SK-N-SH treated with all-trans-retinoic acid at 6 μM for 48 hours (cell line): ENCODE measurements around the gene ABCB8.

Source experiments
- ATAC-seq: fragments of 200-7000 bp; cut with Tn5 transposase; 3 replicates; pipeline ENCODE4 v1.9.1; 2020; ENCODE audit warnings: mild to moderate bottlenecking, moderate library complexity
- ARNTL ChIP-seq: fragments of 450-650 bp; formaldehyde crosslinking; IDR thresholded peaks from 2 replicates; pipeline ENCODE4 v1.5.0; 2020; ENCODE audit warnings: low read depth, mild to moderate bottlenecking, moderate library complexity, borderline replicate concordance
- BACH2 ChIP-seq: fragments of 250-450 bp; sonication (Bioruptor Pico); IDR thresholded peaks from 2 replicates; pipeline ENCODE4 v1.9.0; 2021; ENCODE audit warnings: mild to moderate bottlenecking, borderline replicate concordance
- CREB5 ChIP-seq: fragments of 250-450 bp; sonication (Bioruptor Pico); IDR thresholded peaks from 2 replicates; pipeline ENCODE4 v1.5.1; 2020; ENCODE audit warnings: low read depth, mild to moderate bottlenecking, moderate library complexity
- CSDC2 ChIP-seq: fragments of 250-450 bp; sonication (Bioruptor Pico); IDR thresholded peaks from 2 replicates; pipeline ENCODE4 v1.5.0; 2020; ENCODE audit warnings: mild to moderate bottlenecking, moderate library complexity
- GLIS3 ChIP-seq: fragments of 250-450 bp; sonication (Bioruptor Pico); IDR thresholded peaks from 2 replicates; pipeline ENCODE4 v1.5.0; 2020; ENCODE audit warnings: mild to moderate bottlenecking, moderate library complexity
- OSR1 ChIP-seq: fragments of 250-450 bp; sonication (Bioruptor Pico); IDR thresholded peaks from 2 replicates; pipeline ENCODE4 v1.8.0; 2022; ENCODE audit warnings: moderate library complexity, mild to moderate bottlenecking, inconsistent platforms
- PPARA ChIP-seq: fragments of 250-450 bp; sonication (Bioruptor Pico); IDR thresholded peaks from 2 replicates; pipeline ENCODE4 v1.5.0; 2020; ENCODE audit warnings: mild to moderate bottlenecking, borderline replicate concordance
- RARB ChIP-seq: fragments of 250-450 bp; sonication (Bioruptor Pico); IDR thresholded peaks from 2 replicates; pipeline ENCODE4 v1.8.0; 2021; ENCODE audit warnings: mild to moderate bottlenecking, moderate library complexity
- SNAI2 ChIP-seq: fragments of 250-450 bp; sonication (Bioruptor Pico); IDR thresholded peaks from 2 replicates; pipeline ENCODE4 v1.5.0; 2020; ENCODE audit warnings: mild to moderate bottlenecking, moderate library complexity
- TCF4 ChIP-seq: fragments of 250-450 bp; sonication (Bioruptor Pico); IDR thresholded peaks from 2 replicates; pipeline ENCODE4 v1.8.0; 2021; ENCODE audit warnings: mild to moderate bottlenecking, moderate library complexity, borderline replicate concordance
- ZC3H10 ChIP-seq: fragments of 250-450 bp; sonication (Bioruptor Pico); IDR thresholded peaks from 2 replicates; pipeline ENCODE4 v1.5.1; 2021; ENCODE audit warnings: mild to moderate bottlenecking, moderate library complexity
- ZFP3 ChIP-seq: fragments of 250-450 bp; sonication (Bioruptor Pico); IDR thresholded peaks from 2 replicates; pipeline ENCODE4 v1.5.0; 2020; ENCODE audit warnings: mild to moderate bottlenecking, moderate library complexity
- ZFP30 ChIP-seq: fragments of 450-650 bp; formaldehyde crosslinking; IDR thresholded peaks from 2 replicates; pipeline ENCODE4 v1.5.0; 2022; ENCODE audit warnings: mild to moderate bottlenecking, moderate library complexity
- ZNF565 ChIP-seq: fragments of 450-650 bp; formaldehyde crosslinking; conservative IDR thresholded peaks from 2 replicates; pipeline ENCODE4 v1.5.0; 2020; ENCODE audit warnings: low read depth, mild to moderate bottlenecking, moderate library complexity
- ZNF70 ChIP-seq: fragments of 450-650 bp; formaldehyde crosslinking; IDR thresholded peaks from 2 replicates; pipeline ENCODE4 v1.5.0; 2020; ENCODE audit warnings: mild to moderate bottlenecking, moderate library complexity
- ZNF8 ChIP-seq: fragments of 450-650 bp; formaldehyde crosslinking; IDR thresholded peaks from 2 replicates; pipeline ENCODE4 v1.5.0; 2020; ENCODE audit warnings: mild to moderate bottlenecking, moderate library complexity
- TF ChIP-seq, protein P1 (sequence below): fragments of 250-450 bp; sonication (Bioruptor Pico); IDR thresholded peaks from 2 replicates; pipeline ENCODE4 v1.5.1; 2021; ENCODE audit warnings: mild to moderate bottlenecking, moderate library complexity
- TF ChIP-seq, protein P2 (sequence below): fragments of 250-450 bp; sonication (Bioruptor Pico); IDR thresholded peaks from 2 replicates; pipeline ENCODE4 v1.8.0; 2020; ENCODE audit warnings: mild to moderate bottlenecking, moderate library complexity, borderline replicate concordance

ABCB8 gene

DNA sequence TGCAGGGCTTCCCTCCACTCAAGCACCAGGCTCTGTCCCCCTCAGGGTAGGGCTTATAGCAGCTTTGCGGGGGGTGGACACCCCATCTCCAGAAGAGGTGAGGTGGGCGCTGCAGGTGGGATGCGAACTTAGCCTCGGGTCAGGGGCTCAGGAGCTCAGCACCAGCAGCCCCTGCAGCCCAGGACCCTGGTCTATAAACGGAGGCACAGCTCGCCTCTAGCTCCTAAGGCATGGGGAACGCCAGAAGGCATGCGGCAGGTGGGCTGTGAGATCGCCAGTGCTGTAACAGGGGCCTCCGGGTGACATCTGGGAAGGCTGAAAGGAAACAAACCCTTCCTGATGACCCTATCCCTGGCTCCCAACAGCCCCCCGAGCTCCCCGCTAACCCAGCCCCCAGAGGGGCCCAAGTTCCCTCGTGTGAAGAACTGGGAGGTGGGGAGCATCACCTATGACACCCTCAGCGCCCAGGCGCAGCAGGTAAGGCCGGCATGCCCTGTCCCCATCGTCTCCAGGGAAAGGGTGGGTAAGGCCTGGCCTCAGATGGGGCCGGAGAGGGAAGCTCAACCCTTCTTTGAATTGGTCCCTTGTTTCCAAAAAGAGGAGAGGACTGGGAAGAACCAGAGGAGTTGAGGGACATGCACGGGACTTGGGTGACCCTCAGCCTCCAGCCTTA lies 33.3 kb upstream of the ABCB8 start:
- TF ChIP-seq CSDC2 (CRISPR knock-in tag) (no peak), ZNF70 (CRISPR knock-in tag) (no peak), ZC3H10 (no peak), RARB (CRISPR knock-in tag) (no peak), TCF4 (CRISPR knock-in tag) (no peak), BACH2 (no peak), OSR1 (CRISPR knock-in tag) (no peak), ZNF565 (CRISPR knock-in tag) (no peak), CREB5 (CRISPR knock-in tag) (no peak), PPARA (CRISPR knock-in tag) (no peak)
- TF ChIP-seq, protein P1, sequence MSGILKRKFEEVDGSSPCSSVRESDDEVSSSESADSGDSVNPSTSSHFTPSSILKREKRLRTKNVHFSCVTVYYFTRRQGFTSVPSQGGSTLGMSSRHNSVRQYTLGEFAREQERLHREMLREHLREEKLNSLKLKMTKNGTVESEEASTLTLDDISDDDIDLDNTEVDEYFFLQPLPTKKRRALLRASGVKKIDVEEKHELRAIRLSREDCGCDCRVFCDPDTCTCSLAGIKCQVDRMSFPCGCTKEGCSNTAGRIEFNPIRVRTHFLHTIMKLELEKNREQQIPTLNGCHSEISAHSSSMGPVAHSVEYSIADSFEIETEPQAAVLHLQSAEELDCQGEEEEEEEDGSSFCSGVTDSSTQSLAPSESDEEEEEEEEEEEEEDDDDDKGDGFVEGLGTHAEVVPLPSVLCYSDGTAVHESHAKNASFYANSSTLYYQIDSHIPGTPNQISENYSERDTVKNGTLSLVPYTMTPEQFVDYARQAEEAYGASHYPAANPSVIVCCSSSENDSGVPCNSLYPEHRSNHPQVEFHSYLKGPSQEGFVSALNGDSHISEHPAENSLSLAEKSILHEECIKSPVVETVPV (CRISPR knock-in tag): no peak
- ATAC-seq: no peak

DNA sequence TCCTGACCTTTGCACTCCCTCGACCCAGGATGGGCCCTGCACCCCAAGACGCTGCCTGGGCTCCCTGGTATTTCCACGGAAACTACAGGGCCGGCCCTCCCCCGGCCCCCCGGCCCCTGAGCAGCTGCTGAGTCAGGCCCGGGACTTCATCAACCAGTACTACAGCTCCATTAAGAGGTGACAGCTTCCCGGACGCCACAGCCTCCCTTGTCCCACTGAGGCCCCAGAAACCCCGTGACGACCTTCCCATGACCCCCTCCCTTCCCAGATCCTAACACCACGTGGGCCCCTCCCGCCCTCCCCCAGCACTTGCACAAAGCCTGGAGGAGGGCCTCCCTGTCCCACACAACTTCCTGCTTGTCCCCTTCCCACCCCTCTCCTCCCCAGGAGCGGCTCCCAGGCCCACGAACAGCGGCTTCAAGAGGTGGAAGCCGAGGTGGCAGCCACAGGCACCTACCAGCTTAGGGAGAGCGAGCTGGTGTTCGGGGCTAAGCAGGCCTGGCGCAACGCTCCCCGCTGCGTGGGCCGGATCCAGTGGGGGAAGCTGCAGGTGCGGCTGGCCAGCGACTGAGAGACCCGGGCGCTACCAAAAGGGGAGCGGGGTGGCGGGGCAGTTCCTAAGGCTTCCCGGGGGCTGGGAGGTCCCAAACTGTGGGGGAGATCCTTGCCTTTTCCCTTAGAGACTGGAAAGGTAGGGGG lies 31.7 kb upstream of the ABCB8 start:
- no peak for ATAC-seq
- TF ChIP-seq, protein P1 (CRISPR knock-in tag): no peak
- TF ChIP-seq PPARA (CRISPR knock-in tag) (no peak), CSDC2 (CRISPR knock-in tag) (no peak), ZFP3 (CRISPR knock-in tag) (no peak), ZNF8 (CRISPR knock-in tag) (no peak), ZFP30 (CRISPR knock-in tag) (no peak), SNAI2 (CRISPR knock-in tag) (no peak)

DNA sequence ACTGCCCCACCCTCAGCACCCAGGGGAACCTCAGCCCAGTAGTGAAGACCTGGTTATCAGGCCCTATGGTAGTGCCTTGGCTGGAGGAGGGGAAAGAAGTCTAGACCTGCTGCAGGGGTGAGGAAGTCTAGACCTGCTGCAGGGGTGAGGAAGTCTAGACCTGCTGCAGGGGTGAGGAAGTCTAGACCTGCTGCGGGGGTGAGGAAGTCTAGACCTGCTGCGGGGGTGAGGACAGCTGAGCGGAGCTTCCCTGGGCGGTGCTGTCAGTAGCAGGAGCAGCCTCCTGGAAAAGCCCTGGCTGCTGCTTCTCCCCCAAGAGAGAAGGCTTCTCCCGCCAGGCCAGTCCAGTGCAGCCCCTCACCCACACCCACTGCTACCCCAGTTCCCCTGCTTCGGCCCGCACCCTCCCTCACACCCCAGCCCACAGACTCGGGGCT lies 31.2 kb upstream of the ABCB8 start:
- ATAC-seq: no peak
- TF ChIP-seq ZNF70 (CRISPR knock-in tag) (no peak), RARB (CRISPR knock-in tag) (no peak), CSDC2 (CRISPR knock-in tag) (no peak), BACH2 (no peak)
- TF ChIP-seq, protein P2, sequence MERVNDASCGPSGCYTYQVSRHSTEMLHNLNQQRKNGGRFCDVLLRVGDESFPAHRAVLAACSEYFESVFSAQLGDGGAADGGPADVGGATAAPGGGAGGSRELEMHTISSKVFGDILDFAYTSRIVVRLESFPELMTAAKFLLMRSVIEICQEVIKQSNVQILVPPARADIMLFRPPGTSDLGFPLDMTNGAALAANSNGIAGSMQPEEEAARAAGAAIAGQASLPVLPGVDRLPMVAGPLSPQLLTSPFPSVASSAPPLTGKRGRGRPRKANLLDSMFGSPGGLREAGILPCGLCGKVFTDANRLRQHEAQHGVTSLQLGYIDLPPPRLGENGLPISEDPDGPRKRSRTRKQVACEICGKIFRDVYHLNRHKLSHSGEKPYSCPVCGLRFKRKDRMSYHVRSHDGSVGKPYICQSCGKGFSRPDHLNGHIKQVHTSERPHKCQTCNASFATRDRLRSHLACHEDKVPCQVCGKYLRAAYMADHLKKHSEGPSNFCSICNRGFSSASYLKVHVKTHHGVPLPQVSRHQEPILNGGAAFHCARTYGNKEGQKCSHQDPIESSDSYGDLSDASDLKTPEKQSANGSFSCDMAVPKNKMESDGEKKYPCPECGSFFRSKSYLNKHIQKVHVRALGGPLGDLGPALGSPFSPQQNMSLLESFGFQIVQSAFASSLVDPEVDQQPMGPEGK (CRISPR knock-in tag): no peak

DNA sequence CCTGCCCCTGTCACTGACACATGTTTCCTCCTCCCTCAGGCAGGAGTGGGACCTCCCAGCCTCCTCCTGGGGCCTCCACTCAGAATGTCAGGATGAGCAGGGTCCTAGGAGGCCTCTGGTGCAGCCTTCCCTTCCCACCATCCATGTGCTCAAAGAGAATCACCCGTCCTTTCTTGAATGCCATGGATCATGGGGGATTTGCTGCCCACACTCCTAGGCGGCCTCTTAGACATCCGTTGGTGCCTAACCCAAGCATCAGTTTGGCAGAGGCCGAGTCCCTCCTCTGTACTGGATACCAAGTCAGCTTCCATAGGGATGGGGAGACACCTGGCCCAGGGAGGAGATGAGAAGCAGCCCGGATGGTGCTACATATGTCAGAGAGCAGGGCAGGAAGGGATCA lies 30.4 kb upstream of the ABCB8 start:
- no peak for ATAC-seq
- no peak for TF ChIP-seq PPARA (CRISPR knock-in tag)
- TF ChIP-seq ARNTL (CRISPR knock-in tag): no peak
- no peak for TF ChIP-seq ZNF70 (CRISPR knock-in tag)
- TF ChIP-seq, protein P1 (CRISPR knock-in tag): no peak
- TF ChIP-seq, protein P2 (CRISPR knock-in tag): no peak
- no peak for TF ChIP-seq GLIS3 (CRISPR knock-in tag)
